Activated CD4-positive, alpha-beta T cell treated with anti-CD3 and anti-CD28 coated beads, Interleukin-2, amount 10 ng/mL, durations not matched to agents 24 days and 14 days (primary cell): ENCODE measurements around the gene GVQW3. TPM values are rescaled to one million over a fixed set of nuclear protein-coding genes. Genes with fewer than 3 reads are reported as not detected.
"Not testable (repeated sequence)": the region's sequence is repeated elsewhere in the genome, so short reads cannot be mapped to it uniquely, and the experiment has no call there.

ENCODE experiments used
- DNase-seq: peaks from one replicate; pipeline ENCODE4 v3.0.0; 2022
- H3K27ac Mint-ChIP-seq: one replicate; pipeline ENCODE4 v1.8.0; 2022; ENCODE audit warnings: mild to moderate bottlenecking, mixed read lengths
- H3K27me3 Mint-ChIP-seq: one replicate; pipeline ENCODE4 v1.8.0; 2022; ENCODE audit warnings: mixed read lengths
- H3K36me3 Mint-ChIP-seq: one replicate; pipeline ENCODE4 v1.8.0; 2022; ENCODE audit warnings: low read depth, mild to moderate bottlenecking, mixed read lengths
- H3K4me1 Mint-ChIP-seq: one replicate; pipeline ENCODE4 v1.8.0; 2021; ENCODE audit warnings: mixed read lengths
- H3K4me3 Mint-ChIP-seq: one replicate; pipeline ENCODE4 v1.8.0; 2022; ENCODE audit warnings: mild to moderate bottlenecking, moderate library complexity, mixed read lengths
- H3K9me3 Mint-ChIP-seq: one replicate; pipeline ENCODE4 v1.8.0; 2021; ENCODE audit warnings: mixed read lengths
- intact Hi-C: fragments of 100-400 bp; cut with micrococcal nuclease; formaldehyde crosslinking; loops from one replicate; pipeline ENCODE4 v1.15.1; 2023
- total RNA-seq: library from RNA; stranded (reverse); gene quantifications from 2 replicates; pipeline ENCODE4 v1.2.3, GENCODE V29; 2022

Gene GVQW3
- total RNA-seq, 1 donor from 2014 or later: 3.7 TPM

GRCh38 chr11:76395296-76395695 is 14.2 kb downstream of the GVQW3 start:
- no peaks in the 10 kb centered on the region for H3K36me3 Mint-ChIP-seq
- no peak overlapping the region for H3K27ac Mint-ChIP-seq
- H3K4me1 Mint-ChIP-seq: no peaks in the 10 kb centered on the region
- H3K9me3 Mint-ChIP-seq: no peaks in the 10 kb centered on the region
- H3K4me3 Mint-ChIP-seq: no peak overlapping the region
- peaks cover 16% of the 10 kb centered on the region for H3K27me3 Mint-ChIP-seq
- no peak for DNase-seq
- intact Hi-C loops: no loop called here

GRCh38 chr11:76397383-76397782 is 16.3 kb downstream of the GVQW3 start:
- H3K4me1 Mint-ChIP-seq: no peaks in the 10 kb centered on the region
- H3K36me3 Mint-ChIP-seq: no peaks in the 10 kb centered on the region
- H3K27ac Mint-ChIP-seq: no peak overlapping the region
- intact Hi-C loops: no loop called here
- DNase-seq: no peak
- no peaks in the 10 kb centered on the region for H3K9me3 Mint-ChIP-seq
- H3K4me3 Mint-ChIP-seq: no peak overlapping the region
- peaks cover 16% of the 10 kb centered on the region for H3K27me3 Mint-ChIP-seq

- Mint-ChIP-seq H3K4me3 (no peak overlapping the region), H3K9me3 (no peaks in the 10 kb centered on the region), H3K36me3 (no peaks in the 10 kb centered on the region), H3K27me3 (peaks cover 2% of the 10 kb centered on the region), H3K27ac (peak overlapping the region; percentile 19), H3K4me1 (no peaks in the 10 kb centered on the region)
- DNase-seq: no peak
- intact Hi-C loops: no loop called here
Observed at GRCh38 chr11:76400967-76401366, 19.8 kb downstream of the GVQW3 start.

GRCh38 chr11:76401484-76401883 is 20.4 kb downstream of the GVQW3 start:
- not testable (repeated sequence) for DNase-seq, H3K4me1 Mint-ChIP-seq

GRCh38 chr11:76406359-76406758 is 25.2 kb downstream of the GVQW3 start:
- Mint-ChIP-seq H3K27ac (no peak overlapping the region), H3K4me3 (no peak overlapping the region), H3K9me3 (no peaks in the 10 kb centered on the region), H3K4me1 (peaks cover 5% of the 10 kb centered on the region), H3K27me3 (peaks cover 2% of the 10 kb centered on the region), H3K36me3 (no peaks in the 10 kb centered on the region)
- no peak for DNase-seq
- intact Hi-C loops: no loop called here

More at GRCh38 chr11:76401484-76401883, 20.4 kb downstream of the GVQW3 start:
- H3K4me3 Mint-ChIP-seq, intact Hi-C loops, H3K36me3 Mint-ChIP-seq, H3K27me3 Mint-ChIP-seq, H3K27ac Mint-ChIP-seq, H3K9me3 Mint-ChIP-seq: not testable (repeated sequence)

- no peak overlapping the region for H3K27ac Mint-ChIP-seq
- H3K9me3 Mint-ChIP-seq: no peaks in the 10 kb centered on the region
- H3K4me1 Mint-ChIP-seq: peaks cover 5% of the 10 kb centered on the region
- intact Hi-C loops: no loop called here
- H3K4me3 Mint-ChIP-seq: no peak overlapping the region
- H3K36me3 Mint-ChIP-seq: no peaks in the 10 kb centered on the region
- peaks cover 8% of the 10 kb centered on the region for H3K27me3 Mint-ChIP-seq
- DNase-seq: no peak
Observed at GRCh38 chr11:76408171-76408965, 27.2 kb downstream of the GVQW3 start.

GRCh38 chr11:76410851-76411357 is 29.8 kb downstream of the GVQW3 start:
- H3K27me3 Mint-ChIP-seq: peaks cover 12% of the 10 kb centered on the region

GRCh38 chr11:76415073-76415472 is 34.0 kb downstream of the GVQW3 start:
- no peak for DNase-seq
- Mint-ChIP-seq H3K27ac (no peak overlapping the region), H3K4me3 (no peak overlapping the region), H3K4me1 (no peaks in the 10 kb centered on the region), H3K36me3 (no peaks in the 10 kb centered on the region), H3K9me3 (no peaks in the 10 kb centered on the region), H3K27me3 (peaks cover 19% of the 10 kb centered on the region)
- intact Hi-C loops: no loop called here

More at GRCh38 chr11:76410851-76411357, 29.8 kb downstream of the GVQW3 start:
- intact Hi-C loops: no loop called here
- Mint-ChIP-seq H3K4me3 (no peak overlapping the region), H3K27ac (no peak overlapping the region), H3K9me3 (no peaks in the 10 kb centered on the region), H3K36me3 (no peaks in the 10 kb centered on the region), H3K4me1 (peaks cover 5% of the 10 kb centered on the region)
- no peak for DNase-seq

GRCh38 chr11:76419896-76420295 is 38.8 kb downstream of the GVQW3 start:
- H3K27me3 Mint-ChIP-seq: peaks cover 9% of the 10 kb centered on the region
- intact Hi-C loops: loop anchor here (5.0 kb wide), 1 partner anchor 213 kb away; the partner anchor contains the start of gene WNT11
- no peaks in the 10 kb centered on the region for H3K9me3 Mint-ChIP-seq
- no peaks in the 10 kb centered on the region for H3K36me3 Mint-ChIP-seq
- H3K4me1 Mint-ChIP-seq: peaks cover 7% of the 10 kb centered on the region
- DNase-seq: peak; percentile 60
- no peak overlapping the region for H3K4me3 Mint-ChIP-seq
- H3K27ac Mint-ChIP-seq: no peak overlapping the region

GRCh38 chr11:76424379-76424778 is 43.3 kb downstream of the GVQW3 start:
- no peaks in the 10 kb centered on the region for H3K9me3 Mint-ChIP-seq
- H3K27ac Mint-ChIP-seq: no peak overlapping the region
- DNase-seq: peak; percentile 59
- H3K27me3 Mint-ChIP-seq: peaks cover 15% of the 10 kb centered on the region
- intact Hi-C loops: loop anchor here (2.0 to 5.0 kb wide), 2 partner anchors 18 to 217 kb away; partner anchors contain the start of gene WNT11
- no peaks in the 10 kb centered on the region for H3K36me3 Mint-ChIP-seq
- H3K4me1 Mint-ChIP-seq: peaks cover 14% of the 10 kb centered on the region
- H3K4me3 Mint-ChIP-seq: no peak overlapping the region

- H3K4me3 Mint-ChIP-seq: no peak overlapping the region
- DNase-seq: no peak
- H3K36me3 Mint-ChIP-seq: no peaks in the 10 kb centered on the region
- no peaks in the 10 kb centered on the region for H3K9me3 Mint-ChIP-seq
- intact Hi-C loops: loop anchor here (2.0 to 5.0 kb wide), 2 partner anchors 18 to 218 kb away; partner anchors contain the start of gene WNT11
- H3K4me1 Mint-ChIP-seq: peaks cover 14% of the 10 kb centered on the region
- peaks cover 16% of the 10 kb centered on the region for H3K27me3 Mint-ChIP-seq
- H3K27ac Mint-ChIP-seq: peak overlapping the region; percentile 35
Observed at GRCh38 chr11:76424891-76425290, 43.8 kb downstream of the GVQW3 start.

GRCh38 chr11:76426660-76427059 is 45.5 kb downstream of the GVQW3 start:
- no peak for DNase-seq
- intact Hi-C loops: no loop called here
- Mint-ChIP-seq H3K36me3 (no peaks in the 10 kb centered on the region), H3K4me1 (peaks cover 14% of the 10 kb centered on the region), H3K27ac (no peak overlapping the region), H3K27me3 (peaks cover 16% of the 10 kb centered on the region), H3K4me3 (no peak overlapping the region), H3K9me3 (no peaks in the 10 kb centered on the region)

GRCh38 chr11:76436020-76436419 is 54.9 kb downstream of the GVQW3 start:
- H3K4me3 Mint-ChIP-seq: no peak overlapping the region
- peaks cover 3% of the 10 kb centered on the region for H3K27me3 Mint-ChIP-seq
- intact Hi-C loops: no loop called here
- H3K36me3 Mint-ChIP-seq: peaks cover 4% of the 10 kb centered on the region
- peak overlapping the region; percentile 26 for H3K27ac Mint-ChIP-seq
- H3K4me1 Mint-ChIP-seq: peaks cover 7% of the 10 kb centered on the region
- DNase-seq: no peak
- H3K9me3 Mint-ChIP-seq: peaks cover 3% of the 10 kb centered on the region

- H3K27me3 Mint-ChIP-seq: no peaks in the 10 kb centered on the region
- intact Hi-C loops: loop anchor here (2.0 kb wide), 1 partner anchor 19 kb away; no protein-coding TSS in a partner anchor
- peaks cover 33% of the 10 kb centered on the region for H3K36me3 Mint-ChIP-seq
- no peak for DNase-seq
- H3K4me1 Mint-ChIP-seq: peaks cover 23% of the 10 kb centered on the region
- H3K4me3 Mint-ChIP-seq: peak overlapping the region; percentile 97
- H3K9me3 Mint-ChIP-seq: no peaks in the 10 kb centered on the region
- H3K27ac Mint-ChIP-seq: peak overlapping the region; percentile 97
Observed at GRCh38 chr11:76443268-76443980, 62.3 kb downstream of the GVQW3 start.
